Neuron (in vitro differentiated cells): ENCODE results near the gene HYAL3.
"Not testable (repeated sequence)": the region's sequence is repeated elsewhere in the genome, so short reads cannot be mapped to it uniquely, and the experiment has no call there.

Experiments
- H2AFZ ChIP-seq: one replicate; pipeline ENCODE4 v1.6.1; 2013; ENCODE audit warnings: low read depth, mild to moderate bottlenecking, inconsistent platforms, low read length, moderate library complexity
- H3K27me3 ChIP-seq: one replicate; pipeline ENCODE4 v1.6.1; 2013; ENCODE audit warnings: low read length; ENCODE audit not compliant: insufficient read depth
- H3K36me3 ChIP-seq: one replicate; pipeline ENCODE4 v1.6.1; 2013; ENCODE audit warnings: low read length; ENCODE audit not compliant: insufficient read depth
- H3K4me1 ChIP-seq: one replicate; pipeline ENCODE4 v1.6.1; 2013; ENCODE audit warnings: low read length; ENCODE audit not compliant: insufficient read depth
- H3K4me3 ChIP-seq: 2 replicates; pipeline ENCODE4 v1.5.1; 2013; ENCODE audit warnings: mild to moderate bottlenecking, low read length, moderate library complexity
- H3K9me3 ChIP-seq: one replicate; pipeline ENCODE4 v1.6.1; 2013; ENCODE audit warnings: low read length

Gene HYAL3

GRCh38 chr3:50317300-50317699 lies 18.1 kb upstream of the HYAL3 start:
- Histone ChIP-seq H3K4me1 (peaks cover 25% of the 10 kb centered on the region), H3K4me3 (no peak overlapping the region), H2AFZ (no peak overlapping the region), H3K9me3 (peaks cover 2% of the 10 kb centered on the region), H3K36me3 (peaks cover 44% of the 10 kb centered on the region), H3K27me3 (no peaks in the 10 kb centered on the region)

- no peak overlapping the region for H2AFZ ChIP-seq
- H3K9me3 ChIP-seq, result peaks cover 2% of the 10 kb centered on the region
- H3K4me3 ChIP-seq, result no peak overlapping the region
- peaks cover 44% of the 10 kb centered on the region for H3K36me3 ChIP-seq
- H3K27me3 ChIP-seq, result no peaks in the 10 kb centered on the region
- peaks cover 20% of the 10 kb centered on the region for H3K4me1 ChIP-seq
These were observed 17.5 kb upstream of the HYAL3 start for GRCh38 chr3:50316657-50317242.

- H3K27me3 ChIP-seq, result no peaks in the 10 kb centered on the region
- peaks cover 10% of the 10 kb centered on the region for H3K4me1 ChIP-seq
- peaks cover 41% of the 10 kb centered on the region for H3K36me3 ChIP-seq
- no peak overlapping the region for H2AFZ ChIP-seq
- H3K4me3 ChIP-seq, result no peak overlapping the region
- H3K9me3 ChIP-seq, result peaks cover 2% of the 10 kb centered on the region
These were observed 15.6 kb upstream of the HYAL3 start for GRCh38 chr3:50314816-50315215.

GRCh38 chr3:50314342-50314741 lies 15.1 kb upstream of the HYAL3 start:
- Histone ChIP-seq H3K36me3 (peaks cover 39% of the 10 kb centered on the region), H3K9me3 (peaks cover 6% of the 10 kb centered on the region), H2AFZ (no peak overlapping the region)

GRCh38 chr3:50312041-50312440 lies 12.8 kb upstream of the HYAL3 start:
- not testable (repeated sequence) for H2AFZ ChIP-seq, H3K4me3 ChIP-seq, H3K27me3 ChIP-seq, H3K4me1 ChIP-seq
- H3K9me3 ChIP-seq, result peaks cover 10% of the 10 kb centered on the region
- H3K36me3 ChIP-seq, result peaks cover 19% of the 10 kb centered on the region

More at GRCh38 chr3:50314342-50314741, 15.1 kb upstream of the HYAL3 start:
- Histone ChIP-seq H3K4me1 (peaks cover 5% of the 10 kb centered on the region), H3K4me3 (no peak overlapping the region), H3K27me3 (no peaks in the 10 kb centered on the region)

GRCh38 chr3:50304601-50305000 lies 5.4 kb upstream of the HYAL3 start:
- H3K4me3 ChIP-seq, result no peak overlapping the region
- peaks cover 12% of the 10 kb centered on the region for H3K4me1 ChIP-seq
- peaks cover 6% of the 10 kb centered on the region for H3K9me3 ChIP-seq
- H3K36me3 ChIP-seq, result peaks cover under 1% of the 10 kb centered on the region
- H2AFZ ChIP-seq, result no peak overlapping the region
- no peaks in the 10 kb centered on the region for H3K27me3 ChIP-seq

- peaks cover 16% of the 10 kb centered on the region for H3K4me1 ChIP-seq
- H3K36me3 ChIP-seq, result no peaks in the 10 kb centered on the region
- no peak within 1 kb of the TSS for H3K4me3 ChIP-seq
- H2AFZ ChIP-seq, result no peak within 1 kb of the TSS
- H3K9me3 ChIP-seq, result no peaks in the 10 kb centered on the region
- H3K27me3 ChIP-seq, result no peaks in the 10 kb centered on the region
These were observed 4.0 kb upstream of the HYAL3 start, which contains the start of gene HYAL1 for GRCh38 chr3:50303013-50303815. Gene HYAL1, minus strand, starts transcription at chr3:50303574. Its CDS starts 618 bp downstream, at chr3:50302956.

- no peaks in the 10 kb centered on the region for H3K9me3 ChIP-seq
- H3K36me3 ChIP-seq, result no peaks in the 10 kb centered on the region
- H3K27me3 ChIP-seq, result no peaks in the 10 kb centered on the region
- peaks cover 18% of the 10 kb centered on the region for H3K4me1 ChIP-seq
- no peak overlapping the region for H3K4me3 ChIP-seq
- H2AFZ ChIP-seq, result no peak overlapping the region
These were observed 3.1 kb upstream of the HYAL3 start for GRCh38 chr3:50302095-50303012.

- H3K9me3 ChIP-seq, result no peaks in the 10 kb centered on the region
- H3K27me3 ChIP-seq, result no peaks in the 10 kb centered on the region
- no peak overlapping the region for H2AFZ ChIP-seq
- H3K4me3 ChIP-seq, result no peak overlapping the region
- no peaks in the 10 kb centered on the region for H3K36me3 ChIP-seq
- H3K4me1 ChIP-seq, result peaks cover 18% of the 10 kb centered on the region
These were observed 1.6 kb upstream of the HYAL3 start for GRCh38 chr3:50300681-50301254.

GRCh38 chr3:50299929-50300680 lies 900 bp upstream of the HYAL3 start:
- peaks cover 18% of the 10 kb centered on the region for H3K4me1 ChIP-seq
- H3K27me3 ChIP-seq, result no peaks in the 10 kb centered on the region
- H3K4me3 ChIP-seq, result peak overlapping the region; percentile 66
- H3K9me3 ChIP-seq, result no peaks in the 10 kb centered on the region
- H3K36me3 ChIP-seq, result no peaks in the 10 kb centered on the region
- no peak overlapping the region for H2AFZ ChIP-seq

- H3K4me1 ChIP-seq, result peaks cover 16% of the 10 kb centered on the region
- H3K36me3 ChIP-seq, result no peaks in the 10 kb centered on the region
- no peak overlapping the region for H2AFZ ChIP-seq
- no peaks in the 10 kb centered on the region for H3K9me3 ChIP-seq
- peak overlapping the region; percentile 66 for H3K4me3 ChIP-seq
- H3K27me3 ChIP-seq, result no peaks in the 10 kb centered on the region
These were observed 378 bp upstream of the HYAL3 start for GRCh38 chr3:50299638-50299928.

GRCh38 chr3:50297896-50298725 lies 1.1 kb downstream of the HYAL3 start:
- no peaks in the 10 kb centered on the region for H3K9me3 ChIP-seq
- H3K27me3 ChIP-seq, result no peaks in the 10 kb centered on the region
- H3K4me3 ChIP-seq, result peak overlapping the region; percentile 63
- H3K4me1 ChIP-seq, result peaks cover 16% of the 10 kb centered on the region
- H2AFZ ChIP-seq, result no peak overlapping the region
- H3K36me3 ChIP-seq, result no peaks in the 10 kb centered on the region
